ENCODE data around the gene GCFC2.

GRCh38 chr2:75676464-75676863 lies 34.3 kb downstream of the GCFC2 start:
- TF ChIP-seq, protein P1, sequence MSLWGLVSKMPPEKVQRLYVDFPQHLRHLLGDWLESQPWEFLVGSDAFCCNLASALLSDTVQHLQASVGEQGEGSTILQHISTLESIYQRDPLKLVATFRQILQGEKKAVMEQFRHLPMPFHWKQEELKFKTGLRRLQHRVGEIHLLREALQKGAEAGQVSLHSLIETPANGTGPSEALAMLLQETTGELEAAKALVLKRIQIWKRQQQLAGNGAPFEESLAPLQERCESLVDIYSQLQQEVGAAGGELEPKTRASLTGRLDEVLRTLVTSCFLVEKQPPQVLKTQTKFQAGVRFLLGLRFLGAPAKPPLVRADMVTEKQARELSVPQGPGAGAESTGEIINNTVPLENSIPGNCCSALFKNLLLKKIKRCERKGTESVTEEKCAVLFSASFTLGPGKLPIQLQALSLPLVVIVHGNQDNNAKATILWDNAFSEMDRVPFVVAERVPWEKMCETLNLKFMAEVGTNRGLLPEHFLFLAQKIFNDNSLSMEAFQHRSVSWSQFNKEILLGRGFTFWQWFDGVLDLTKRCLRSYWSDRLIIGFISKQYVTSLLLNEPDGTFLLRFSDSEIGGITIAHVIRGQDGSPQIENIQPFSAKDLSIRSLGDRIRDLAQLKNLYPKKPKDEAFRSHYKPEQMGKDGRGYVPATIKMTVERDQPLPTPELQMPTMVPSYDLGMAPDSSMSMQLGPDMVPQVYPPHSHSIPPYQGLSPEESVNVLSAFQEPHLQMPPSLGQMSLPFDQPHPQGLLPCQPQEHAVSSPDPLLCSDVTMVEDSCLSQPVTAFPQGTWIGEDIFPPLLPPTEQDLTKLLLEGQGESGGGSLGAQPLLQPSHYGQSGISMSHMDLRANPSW (CRISPR knock-in tag; IDR thresholded peaks at IDR 0.05) = no peak
- TF ChIP-seq RFX7 (CRISPR knock-in tag; IDR thresholded peaks at IDR 0.05) = no peak
- TF ChIP-seq TARDBP (IDR thresholded peaks at IDR 0.05) = no peak
- TF ChIP-seq POLR2AphosphoS5 (IDR thresholded peaks at IDR 0.05; ENCODE audit: control insufficient read depth, insufficient read depth, low read depth, low read length) = no peak
- TF ChIP-seq CTCF (IDR thresholded peaks at IDR 0.05 in 2 of 3, conservative IDR thresholded peaks at IDR 0.05 in 1 of 3; ENCODE audit: insufficient read depth in 2 of 3, low read depth in 1 of 3, low read length in 3 of 3) = no peak
- TF ChIP-seq TEAD4 (IDR thresholded peaks at IDR 0.05; ENCODE audit: low read length) = no peak
- TF ChIP-seq TEAD4 (CRISPR knock-in tag; IDR thresholded peaks at IDR 0.05; ENCODE audit: borderline replicate concordance) = no peak
- TF ChIP-seq DLX4 (CRISPR knock-in tag; IDR thresholded peaks at IDR 0.05) = no peak

Data from K562 (cell line).